Mesodermal cell (in vitro differentiated cells): ENCODE measurements around the gene C2CD3.
"Not testable (repeated sequence)": the region's sequence is repeated elsewhere in the genome, so short reads cannot be mapped to it uniquely, and the experiment has no call there.

Source experiments
- H3K27ac ChIP-seq: 2 replicates; pipeline ENCODE4 v1.7.0; 2013; ENCODE audit warnings: mild to moderate bottlenecking, low read depth, low read length, moderate library complexity; ENCODE audit not compliant: severe bottlenecking
- H3K36me3 ChIP-seq: 2 replicates; pipeline ENCODE4 v1.7.1; 2013; ENCODE audit warnings: mild to moderate bottlenecking, low read length, moderate library complexity; ENCODE audit not compliant: control insufficient read depth, insufficient read depth
- H3K4me1 ChIP-seq: one replicate; pipeline ENCODE4 v1.7.1; 2013; ENCODE audit warnings: mild to moderate bottlenecking, low read length; ENCODE audit not compliant: insufficient read depth, control insufficient read depth, poor library complexity, severe bottlenecking
- H3K4me3 ChIP-seq: 2 replicates; pipeline ENCODE4 v1.7.0; 2013; ENCODE audit warnings: low read length, control low read depth, mild to moderate bottlenecking; ENCODE audit not compliant: insufficient read depth, poor library complexity, severe bottlenecking; ENCODE audit errors: extremely low read depth
- H3K9me3 ChIP-seq: 2 replicates; pipeline ENCODE4 v1.7.1; 2013; ENCODE audit warnings: mild to moderate bottlenecking, low read length, moderate library complexity; ENCODE audit not compliant: control insufficient read depth
- WGBS, 2 experiments: methylation state at CpG; one replicate each; pipeline ENCODE4 v1.1.5; 2013; ENCODE audit warnings: missing lambda C conversion rate in 2 of 2; ENCODE audit not compliant: insufficient coverage in 2 of 2; 5-methylcytosine and 5-hydroxymethylcytosine counted together

Gene C2CD3

DNA sequence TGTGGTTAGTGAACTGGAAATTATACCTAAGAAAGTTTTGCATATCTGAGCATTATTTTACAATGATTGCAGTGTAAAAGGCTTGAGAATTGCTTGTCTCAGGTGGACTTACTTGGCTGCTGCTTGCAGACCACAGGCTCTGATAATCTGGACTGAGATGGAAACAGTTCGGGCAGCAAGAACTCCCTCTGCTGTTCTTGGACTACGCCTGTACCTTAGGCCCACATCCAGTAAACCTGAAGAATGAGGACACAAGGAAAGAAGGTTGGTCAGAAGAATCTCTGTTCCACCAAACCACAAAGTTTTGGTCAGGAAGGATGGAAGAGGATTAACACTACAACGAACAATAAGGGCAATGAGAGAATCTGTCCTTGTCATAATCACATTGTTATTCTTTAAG is 80.1 kb downstream of the C2CD3 start:
- H3K27ac ChIP-seq = no peak overlapping the region
- H3K9me3 ChIP-seq = no peaks in the 10 kb centered on the region
- H3K4me3 ChIP-seq = no peak overlapping the region
- H3K4me1 ChIP-seq = no peaks in the 10 kb centered on the region
- H3K36me3 ChIP-seq = peaks cover 56% of the 10 kb centered on the region
- WGBS, 2 experiments = 79 to 100% methylated on average over 1 to 2 of the region's 3 CpGs

DNA sequence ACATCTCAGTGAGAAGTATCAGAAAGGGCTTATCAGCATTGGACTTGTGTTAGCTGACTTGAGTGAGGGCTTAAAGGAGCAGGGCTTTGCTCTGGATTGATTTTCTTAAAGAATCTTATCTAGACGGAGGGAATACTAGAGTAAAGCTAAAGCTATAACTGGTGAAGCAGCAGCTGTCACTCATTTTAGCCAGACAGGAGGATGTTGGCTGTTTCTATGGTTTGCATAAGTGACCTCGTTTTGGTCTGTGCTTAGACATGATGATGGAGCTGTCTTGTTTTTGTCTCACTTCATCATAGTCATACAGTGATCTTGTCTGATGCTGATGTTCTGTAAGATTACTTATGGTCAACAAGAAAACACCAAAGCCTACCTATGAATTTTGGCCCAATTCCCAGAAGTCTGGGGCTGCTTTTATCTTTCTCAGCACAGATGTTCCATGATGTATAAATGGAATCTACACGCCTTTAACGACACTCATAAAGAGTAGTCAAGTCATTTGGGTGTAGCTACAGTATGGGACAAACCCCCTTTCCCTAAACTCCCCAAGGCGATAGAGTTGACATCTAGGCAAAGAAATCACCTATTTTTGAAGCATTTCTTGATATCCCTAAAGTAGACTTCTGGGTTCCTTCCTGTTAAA is 84.4 kb downstream of the C2CD3 start:
- H3K4me3 ChIP-seq = no peak overlapping the region
- H3K36me3 ChIP-seq = peaks cover 51% of the 10 kb centered on the region
- H3K4me1 ChIP-seq = no peaks in the 10 kb centered on the region
- H3K27ac ChIP-seq = no peak overlapping the region
- no peaks in the 10 kb centered on the region for H3K9me3 ChIP-seq
- 93 to 100% methylated on average over 3 of the region's 5 CpGs for WGBS, 2 experiments

DNA sequence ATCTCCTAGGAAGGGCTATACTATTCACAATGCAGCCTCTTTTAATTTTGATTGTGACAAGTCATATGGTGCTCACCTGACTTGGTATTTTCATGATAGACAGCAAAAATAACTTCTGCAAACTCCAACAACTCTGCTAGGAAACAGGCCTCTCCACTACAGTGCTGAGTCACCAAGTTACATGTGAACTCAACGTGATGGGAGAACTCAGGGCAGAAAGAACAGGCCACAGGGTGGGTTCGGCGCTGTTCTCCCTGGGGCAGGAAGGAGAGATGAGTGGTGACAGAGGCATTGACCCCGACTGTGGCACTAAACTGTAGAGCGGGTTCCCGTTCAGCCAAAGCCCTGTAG is 85.3 kb downstream of the C2CD3 start:
- Histone ChIP-seq H3K27ac (no peak overlapping the region), H3K4me1 (no peaks in the 10 kb centered on the region), H3K4me3 (no peak overlapping the region), H3K36me3 (peaks cover 49% of the 10 kb centered on the region), H3K9me3 (no peaks in the 10 kb centered on the region)
- 85 to 100% methylated on average over 4 to 6 of the region's 6 CpGs for WGBS, 2 experiments

DNA sequence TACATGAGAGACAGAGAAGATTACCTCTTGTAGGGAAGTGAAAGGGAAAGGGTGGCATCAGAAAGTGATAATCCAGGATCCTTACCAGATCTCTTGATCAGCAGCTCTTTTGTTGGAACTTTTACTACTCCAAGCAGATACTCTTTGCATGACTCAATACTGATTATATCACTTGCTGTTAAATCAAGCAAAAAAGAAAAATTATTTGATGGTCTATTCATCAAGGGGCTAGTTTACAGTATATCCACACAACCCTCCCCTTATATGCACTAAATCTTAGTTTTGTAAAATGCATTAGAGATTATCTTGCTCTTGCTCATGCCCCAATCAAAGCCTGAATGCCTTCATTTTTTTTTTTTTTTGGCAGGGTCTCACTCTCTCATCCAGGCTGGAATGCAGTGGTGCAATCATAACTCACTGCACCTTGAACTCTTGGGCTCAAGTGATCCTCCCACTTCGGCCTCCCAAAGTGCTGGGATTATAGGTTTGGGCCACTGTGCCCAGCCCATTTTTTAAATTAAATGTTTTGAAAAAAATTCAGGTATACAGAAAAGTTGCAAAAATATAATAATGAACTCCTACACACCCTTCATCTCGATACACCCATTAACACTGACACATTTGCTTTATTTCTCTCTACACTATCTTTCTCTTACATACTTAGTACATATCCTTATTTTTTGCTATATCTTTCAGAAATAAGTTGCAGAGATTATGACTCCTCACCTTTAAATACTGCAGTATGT is 85.8 kb downstream of the C2CD3 start:
- H3K9me3 ChIP-seq = no peaks in the 10 kb centered on the region
- WGBS, 2 experiments = 83 to 92% methylated on average over 1 to 2 of the region's 2 CpGs
- no peaks in the 10 kb centered on the region for H3K4me1 ChIP-seq
- H3K27ac ChIP-seq = no peak overlapping the region
- no peak overlapping the region for H3K4me3 ChIP-seq
- peaks cover 43% of the 10 kb centered on the region for H3K36me3 ChIP-seq

DNA sequence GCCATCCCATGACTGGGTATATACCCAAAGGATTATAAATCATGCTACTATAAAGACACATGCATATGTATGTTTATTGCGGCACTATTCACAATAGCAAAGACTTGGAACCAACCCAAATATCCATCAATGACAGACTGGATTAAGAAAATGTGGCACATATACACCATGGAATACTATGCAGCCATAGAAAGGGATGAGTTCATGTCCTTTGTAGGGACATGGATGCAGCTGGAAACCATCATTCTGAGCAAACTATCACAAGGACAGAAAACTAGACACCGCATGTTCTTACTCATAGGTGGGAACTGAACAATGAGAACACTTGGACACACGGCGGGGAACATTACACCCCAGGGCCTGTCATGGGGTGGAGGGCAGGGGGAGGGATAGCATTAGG is 86.9 kb downstream of the C2CD3 start:
- H3K27ac ChIP-seq, H3K4me1 ChIP-seq, H3K4me3 ChIP-seq, H3K9me3 ChIP-seq: not testable (repeated sequence)
- 100% methylated on average over 3 of the region's 4 CpGs for WGBS, 2 experiments
- peaks cover 44% of the 10 kb centered on the region for H3K36me3 ChIP-seq

DNA sequence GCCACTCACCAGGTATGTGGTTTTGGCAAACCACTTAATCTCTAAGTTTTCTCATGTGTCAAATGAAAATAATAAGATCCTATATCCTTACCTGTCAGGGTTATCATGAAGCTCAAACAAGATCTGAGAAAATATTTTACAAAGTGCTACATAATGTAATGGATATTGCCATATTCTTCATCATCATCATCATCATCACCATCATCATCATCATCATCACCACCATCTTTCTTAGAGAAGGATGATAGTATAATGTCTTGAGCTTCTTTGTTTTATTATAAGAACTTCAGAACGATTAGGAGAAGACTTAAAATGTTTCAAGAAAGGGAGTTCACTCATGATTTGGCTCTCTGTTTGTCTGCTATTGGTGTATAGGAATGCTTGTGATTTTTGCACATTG is 89.4 kb downstream of the C2CD3 start:
- Histone ChIP-seq H3K27ac (no peak overlapping the region), H3K4me1 (no peaks in the 10 kb centered on the region), H3K36me3 (peaks cover 39% of the 10 kb centered on the region), H3K4me3 (no peak overlapping the region), H3K9me3 (no peaks in the 10 kb centered on the region)
- 100% methylated on average over 1 of the region's 1 CpG; no CpG with 5 or more reads in 1 of the 2 experiments for WGBS, 2 experiments

DNA sequence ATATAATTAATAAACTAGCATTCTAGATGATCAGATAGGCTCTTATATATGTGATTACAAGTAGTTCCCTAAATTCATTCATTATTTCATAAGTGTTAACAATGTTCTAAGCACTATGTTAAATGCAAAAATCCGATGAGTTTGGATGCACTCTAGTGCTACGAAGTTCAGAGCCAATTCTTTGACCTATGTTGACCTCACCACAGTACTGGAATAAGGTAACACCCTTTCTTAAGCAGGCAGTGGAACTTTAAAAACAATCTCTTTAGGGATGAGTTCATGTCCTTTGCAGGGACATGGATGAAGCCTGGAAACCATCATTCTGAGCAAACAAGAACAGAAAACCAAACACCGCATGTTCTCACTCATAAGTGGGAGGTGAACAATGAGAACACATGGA is 93.6 kb downstream of the C2CD3 start:
- H3K27ac ChIP-seq = no peak overlapping the region
- peaks cover 42% of the 10 kb centered on the region for H3K36me3 ChIP-seq
- WGBS, 2 experiments = 88 to 93% methylated on average over 2 to 3 of the region's 3 CpGs
- H3K9me3 ChIP-seq = no peaks in the 10 kb centered on the region
- H3K4me1 ChIP-seq = no peaks in the 10 kb centered on the region
- H3K4me3 ChIP-seq = no peak overlapping the region

DNA sequence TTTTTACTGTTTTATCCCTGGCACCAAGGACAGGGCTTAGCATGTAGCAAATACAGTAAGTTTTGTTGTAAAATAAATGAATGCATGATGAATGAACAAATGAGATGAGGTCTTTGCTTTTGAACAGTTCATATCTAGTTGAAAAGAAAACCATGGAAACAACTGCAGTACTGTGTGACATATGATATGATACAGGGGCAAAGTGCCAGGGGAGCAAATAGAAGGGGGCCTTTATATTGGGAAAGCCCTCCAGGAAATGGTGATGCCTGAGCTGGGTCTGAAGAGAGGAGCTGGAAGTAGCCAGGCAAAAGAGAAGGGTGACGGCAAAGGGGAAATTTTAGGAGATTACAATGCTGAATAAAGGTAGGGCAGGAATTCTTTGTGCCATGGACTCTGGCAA is 98.1 kb downstream of the C2CD3 start:
- H3K9me3 ChIP-seq = no peaks in the 10 kb centered on the region
- H3K4me3 ChIP-seq = no peak overlapping the region
- 100% methylated on average over 1 of the region's 1 CpG for WGBS, 2 experiments
- H3K36me3 ChIP-seq = peaks cover 45% of the 10 kb centered on the region
- H3K4me1 ChIP-seq = no peaks in the 10 kb centered on the region
- no peak overlapping the region for H3K27ac ChIP-seq

DNA sequence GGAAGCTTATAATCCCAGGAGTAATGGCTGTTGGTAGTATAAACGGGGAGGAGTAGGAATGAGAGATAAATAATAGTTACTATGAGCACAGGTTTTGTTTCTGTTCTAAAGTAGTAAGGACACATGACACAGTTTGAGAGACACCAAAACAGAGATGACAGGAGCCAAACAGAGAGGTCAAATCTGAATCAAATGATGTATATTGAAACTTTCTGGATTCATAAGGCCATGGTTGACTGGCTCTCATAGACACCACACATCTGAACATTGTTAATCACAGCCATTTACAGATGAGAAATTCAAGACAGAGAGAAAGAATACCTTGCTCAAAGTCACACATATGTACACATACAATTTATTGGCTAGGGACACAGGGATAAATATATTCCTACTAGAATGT is 98.5 kb downstream of the C2CD3 start:
- H3K36me3 ChIP-seq = peaks cover 47% of the 10 kb centered on the region
- no peaks in the 10 kb centered on the region for H3K9me3 ChIP-seq
- no peak overlapping the region for H3K27ac ChIP-seq
- no peaks in the 10 kb centered on the region for H3K4me1 ChIP-seq
- H3K4me3 ChIP-seq = no peak overlapping the region
- 100% methylated on average over 1 of the region's 1 CpG for WGBS, 2 experiments

DNA sequence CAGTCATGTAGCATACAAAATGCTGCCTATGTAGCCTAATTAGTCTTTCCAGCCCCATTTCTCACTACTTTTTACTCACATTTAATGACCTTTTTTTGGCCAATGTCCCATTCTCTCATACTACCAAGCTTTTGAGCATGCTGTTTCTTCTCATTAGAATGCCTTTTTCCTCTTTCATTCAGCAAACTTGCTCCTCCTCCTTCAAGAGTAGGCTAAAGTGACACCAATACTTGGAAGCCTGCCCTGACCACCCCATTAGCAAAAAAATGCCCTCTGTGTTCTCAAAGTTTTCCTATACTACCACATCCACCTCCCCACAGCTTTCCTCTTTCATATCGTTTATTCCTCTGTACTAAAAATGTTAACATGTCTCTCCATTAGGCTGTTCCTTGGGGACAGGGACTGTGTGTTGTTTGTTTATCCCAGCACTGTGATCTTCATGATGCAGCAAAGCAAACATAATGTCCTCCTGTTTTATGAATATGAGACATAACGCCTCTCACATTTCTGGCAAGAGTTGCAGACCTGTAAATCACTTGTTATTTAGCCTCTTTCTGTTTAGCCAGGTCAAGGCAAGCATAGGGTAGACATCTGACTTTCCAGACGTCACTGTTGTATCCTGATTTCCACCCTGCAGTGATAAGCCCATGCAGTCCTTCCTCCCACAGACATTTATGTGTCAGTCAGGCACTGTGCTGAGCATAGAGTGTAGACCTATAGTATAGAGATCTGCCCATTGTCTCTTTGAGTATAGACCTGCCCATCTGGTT is 99.9 kb downstream of the C2CD3 start:
- WGBS, 2 experiments = 94 to 100% methylated on average over 2 of the region's 3 CpGs
- Histone ChIP-seq H3K9me3 (no peaks in the 10 kb centered on the region), H3K4me3 (no peak overlapping the region), H3K27ac (no peak overlapping the region), H3K4me1 (no peaks in the 10 kb centered on the region), H3K36me3 (peaks cover 47% of the 10 kb centered on the region)
